OCI-M2 (cell line): ENCODE measurements around the gene PCDHB4.
"Not testable (repeated sequence)": the region's sequence is repeated elsewhere in the genome, so short reads cannot be mapped to it uniquely, and the experiment has no call there.

ENCODE experiments used
- DNase-seq: peaks from one replicate; lab custom pipeline; 2025; ENCODE audit not compliant: unreplicated experiment; lab: John Stamatoyannopoulos, UW

The PCDHB4 gene

GRCh38 chr5:141121563-141121962 lies at the start of gene PCDHB4:
Gene PCDHB4 (plus strand): TSS chr5:141121818. CDS start chr5:141121999, 181 bp downstream.
- DNase-seq = no peak

- DNase-seq = no peak
Measured at GRCh38 chr5:141077826-141078225, 43.8 kb upstream of the PCDHB4 start.

- no peak for DNase-seq
Measured at GRCh38 chr5:141082228-141082627, 39.4 kb upstream of the PCDHB4 start.

GRCh38 chr5:141084487-141084989 lies 37.1 kb upstream of the PCDHB4 start:
- DNase-seq = no peak

- DNase-seq = peak; percentile 38
Measured at GRCh38 chr5:141094481-141095262, 26.9 kb upstream of the PCDHB4 start, which contains the start of gene PCDHB2. Gene PCDHB2 (plus strand): TSS chr5:141094615. CDS start chr5:141094791, 176 bp downstream.

- DNase-seq = no peak
Measured at GRCh38 chr5:141095263-141095641, 26.4 kb upstream of the PCDHB4 start.

GRCh38 chr5:141096181-141096580 lies 25.4 kb upstream of the PCDHB4 start:
- not testable (repeated sequence) for DNase-seq

GRCh38 chr5:141096586-141096985 lies 25.0 kb upstream of the PCDHB4 start:
- DNase-seq = not testable (repeated sequence)

- DNase-seq = no peak
Measured at GRCh38 chr5:141100243-141100805, 21.3 kb upstream of the PCDHB4 start, which contains the start of gene PCDHB3. Gene PCDHB3 (plus strand): TSS chr5:141100473. CDS start chr5:141100650, 177 bp downstream.

GRCh38 chr5:141101059-141101458 lies 20.6 kb upstream of the PCDHB4 start:
- no peak for DNase-seq

GRCh38 chr5:141102070-141102469 lies 19.5 kb upstream of the PCDHB4 start:
- DNase-seq = not testable (repeated sequence)

- not testable (repeated sequence) for DNase-seq
Measured at GRCh38 chr5:141102471-141102870, 19.1 kb upstream of the PCDHB4 start.

GRCh38 chr5:141105350-141105749 lies 16.3 kb upstream of the PCDHB4 start:
- DNase-seq = no peak

GRCh38 chr5:141119250-141119649 lies 2.4 kb upstream of the PCDHB4 start:
- DNase-seq = no peak

- no peak for DNase-seq
Measured at GRCh38 chr5:141121985-141122384, 367 bp downstream of the PCDHB4 start.

GRCh38 chr5:141123396-141124135 lies 1.9 kb downstream of the PCDHB4 start:
- DNase-seq = not testable (repeated sequence)

- DNase-seq = no peak
Measured at GRCh38 chr5:141127305-141127704, 5.7 kb downstream of the PCDHB4 start.

GRCh38 chr5:141135030-141135717 lies 13.6 kb downstream of the PCDHB4 start, which contains the start of gene PCDHB5:
Gene PCDHB5 (plus strand): TSS chr5:141135206. CDS start chr5:141135435, 229 bp downstream.
- DNase-seq = no peak

GRCh38 chr5:141135718-141136266 lies 14.2 kb downstream of the PCDHB4 start:
- no peak for DNase-seq

GRCh38 chr5:141137346-141137745 lies 15.7 kb downstream of the PCDHB4 start:
- DNase-seq = not testable (repeated sequence)
